ENCODE results near the gene ENO2.

ENO2 gene

GRCh38 chr12:6883252-6883651, 31.1 kb upstream of the ENO2 start:
- TF ChIP-seq TCF12 (IDR thresholded peaks at IDR 0.05; ENCODE audit: low read depth), result no peak
- no peak for TF ChIP-seq EP300 (IDR thresholded peaks at IDR 0.05; ENCODE audit: borderline replicate concordance)
- TF ChIP-seq CEBPB (IDR thresholded peaks at IDR 0.05), result no peak
- no peak for TF ChIP-seq REST (IDR thresholded peaks at IDR 0.05; ENCODE audit: low read depth)
- no peak for TF ChIP-seq USF1 (IDR thresholded peaks at IDR 0.05)
- TF ChIP-seq CREB1 (IDR thresholded peaks at IDR 0.05; ENCODE audit: low read depth), result no peak
- TF ChIP-seq EGR1 (IDR thresholded peaks at IDR 0.05), result no peak
- TF ChIP-seq FOXM1 (IDR thresholded peaks at IDR 0.05; ENCODE audit: borderline replicate concordance, low read depth), result no peak
- no peak for TF ChIP-seq TAF1 (IDR thresholded peaks at IDR 0.05; ENCODE audit: low read depth)
- no peak for TF ChIP-seq TEAD4 (IDR thresholded peaks at IDR 0.05)
- TF ChIP-seq ZBTB7A (IDR thresholded peaks at IDR 0.05; ENCODE audit: low read depth), result no peak
- no peak for TF ChIP-seq RAD21 (IDR thresholded peaks at IDR 0.05; ENCODE audit: low read depth)
- TF ChIP-seq MAX (IDR thresholded peaks at IDR 0.05), result no peak
- no peak for TF ChIP-seq YY1 (IDR thresholded peaks at IDR 0.05; ENCODE audit: low read depth)

GRCh38 chr12:6883683-6884082, 30.7 kb upstream of the ENO2 start:
- no peak for TF ChIP-seq FOXM1 (IDR thresholded peaks at IDR 0.05; ENCODE audit: borderline replicate concordance, low read depth)
- TF ChIP-seq MAX (IDR thresholded peaks at IDR 0.05), result no peak
- no peak for TF ChIP-seq ZBTB7A (IDR thresholded peaks at IDR 0.05; ENCODE audit: low read depth)
- no peak for TF ChIP-seq USF1 (IDR thresholded peaks at IDR 0.05)
- TF ChIP-seq TAF1 (IDR thresholded peaks at IDR 0.05; ENCODE audit: low read depth), result no peak
- no peak for TF ChIP-seq TCF12 (IDR thresholded peaks at IDR 0.05; ENCODE audit: low read depth)
- TF ChIP-seq CEBPB (IDR thresholded peaks at IDR 0.05), result no peak
- no peak for TF ChIP-seq EP300 (IDR thresholded peaks at IDR 0.05; ENCODE audit: borderline replicate concordance)
- no peak for TF ChIP-seq TEAD4 (IDR thresholded peaks at IDR 0.05)
- TF ChIP-seq EGR1 (IDR thresholded peaks at IDR 0.05), result no peak
- no peak for TF ChIP-seq NFIC (IDR thresholded peaks at IDR 0.05)
- no peak for TF ChIP-seq RAD21 (IDR thresholded peaks at IDR 0.05; ENCODE audit: low read depth)
- no peak for TF ChIP-seq REST (IDR thresholded peaks at IDR 0.05; ENCODE audit: low read depth)
- TF ChIP-seq YY1 (IDR thresholded peaks at IDR 0.05; ENCODE audit: low read depth), result no peak
- no peak for TF ChIP-seq CREB1 (IDR thresholded peaks at IDR 0.05; ENCODE audit: low read depth)

GRCh38 chr12:6884539-6884938, 29.8 kb upstream of the ENO2 start:
- TF ChIP-seq YY1 (IDR thresholded peaks at IDR 0.05; ENCODE audit: low read depth) (no peak), EP300 (IDR thresholded peaks at IDR 0.05; ENCODE audit: borderline replicate concordance) (no peak), CEBPB (IDR thresholded peaks at IDR 0.05) (no peak), USF1 (IDR thresholded peaks at IDR 0.05) (no peak), CREB1 (IDR thresholded peaks at IDR 0.05; ENCODE audit: low read depth) (no peak), EGR1 (IDR thresholded peaks at IDR 0.05) (no peak), TCF12 (IDR thresholded peaks at IDR 0.05; ENCODE audit: low read depth) (no peak)

GRCh38 chr12:6887460-6887859, 26.9 kb upstream of the ENO2 start:
- TF ChIP-seq NFIC (IDR thresholded peaks at IDR 0.05) (no peak), REST (IDR thresholded peaks at IDR 0.05; ENCODE audit: low read depth) (no peak)
